ENCODE measurements around the gene PEAR1. TPM values are rescaled to one million over a fixed set of nuclear protein-coding genes. Genes with fewer than 3 reads are reported as not detected.

The PEAR1 gene
- total and polyA plus RNA-seq, 2 donors (not counting 1 experiment from before 2014, with no cell fraction given): 2.6 to 41.5 TPM

- no peaks in the 10 kb centered on the region for H3K79me2 ChIP-seq (ENCODE audit: control insufficient read depth, insufficient read depth, low read length)
- peaks cover 26% of the 10 kb centered on the region for H3K27me3 ChIP-seq (ENCODE audit: control insufficient read depth, insufficient read depth, low read length)
- no peaks in the 10 kb centered on the region for H3K9me3 ChIP-seq (ENCODE audit: control insufficient read depth, insufficient read depth, low read depth, low read length)
- no peak for TF ChIP-seq CTCF (conservative IDR thresholded peaks at IDR 0.05 in 1 of 2, IDR thresholded peaks at IDR 0.05 in 1 of 2; ENCODE audit: low read depth in 1 of 2, low read length in 2 of 2)
- no peak for TF ChIP-seq EZH2 (IDR thresholded peaks at IDR 0.05; ENCODE audit: low read length, missing control alignments)
- H3K4me1 ChIP-seq (ENCODE audit: control insufficient read depth, extremely low read depth, insufficient read depth, low read length): peaks cover 4% of the 10 kb centered on the region
- H3K27ac ChIP-seq (ENCODE audit: insufficient read depth, low read length): no peak overlapping the region
- no peak overlapping the region for H3K4me2 ChIP-seq (ENCODE audit: extremely low read depth, insufficient read depth, low read length)
- no peak for DNase-seq (ENCODE audit: low read depth in 2 of 2)
- no peak overlapping the region for H2AFZ ChIP-seq (ENCODE audit: low read length)
- no peak overlapping the region for H3K4me3 ChIP-seq (replicated peaks in 1 of 4; ENCODE audit: control extremely low read depth in 1 of 4, insufficient read depth in 1 of 4, low read depth in 3 of 4, low read length in 4 of 4)
- no peaks in the 10 kb centered on the region for H4K20me1 ChIP-seq (ENCODE audit: control insufficient read depth, extremely low read depth, insufficient read depth, low read length)
- H3K9ac ChIP-seq (ENCODE audit: insufficient read depth, low read length): no peak overlapping the region
- H3K36me3 ChIP-seq (ENCODE audit: control insufficient read depth, insufficient read depth, low read length): no peaks in the 10 kb centered on the region
Observed at GRCh38 chr1:156866249-156866909, 27.1 kb upstream of the PEAR1 start.

GRCh38 chr1:156868341-156868740 is 25.2 kb upstream of the PEAR1 start:
- Histone ChIP-seq H3K36me3 (ENCODE audit: control insufficient read depth, insufficient read depth, low read length) (no peaks in the 10 kb centered on the region), H4K20me1 (ENCODE audit: control insufficient read depth, extremely low read depth, insufficient read depth, low read length) (no peaks in the 10 kb centered on the region), H3K9ac (ENCODE audit: insufficient read depth, low read length) (no peak overlapping the region), H3K4me3 (replicated peaks in 1 of 4; ENCODE audit: control extremely low read depth in 1 of 4, insufficient read depth in 1 of 4, low read depth in 3 of 4, low read length in 4 of 4) (no peak overlapping the region), H2AFZ (ENCODE audit: low read length) (no peak overlapping the region), H3K9me3 (ENCODE audit: control insufficient read depth, insufficient read depth, low read depth, low read length) (no peaks in the 10 kb centered on the region), H3K4me2 (ENCODE audit: extremely low read depth, insufficient read depth, low read length) (no peak overlapping the region), H3K4me1 (ENCODE audit: control insufficient read depth, extremely low read depth, insufficient read depth, low read length) (peaks cover 4% of the 10 kb centered on the region), H3K79me2 (ENCODE audit: control insufficient read depth, insufficient read depth, low read length) (no peaks in the 10 kb centered on the region), H3K27me3 (ENCODE audit: control insufficient read depth, insufficient read depth, low read length) (peaks cover 11% of the 10 kb centered on the region), H3K27ac (ENCODE audit: insufficient read depth, low read length) (no peak overlapping the region)
- DNase-seq (ENCODE audit: low read depth in 2 of 2): no peak
- TF ChIP-seq EZH2 (IDR thresholded peaks at IDR 0.05; ENCODE audit: low read length, missing control alignments) (no peak), CTCF (conservative IDR thresholded peaks at IDR 0.05 in 1 of 2, IDR thresholded peaks at IDR 0.05 in 1 of 2; ENCODE audit: low read depth in 1 of 2, low read length in 2 of 2) (no peak)

GRCh38 chr1:156869455-156869854 is 24.1 kb upstream of the PEAR1 start:
- H3K4me3 ChIP-seq (replicated peaks in 1 of 4; ENCODE audit: control extremely low read depth in 1 of 4, insufficient read depth in 1 of 4, low read depth in 3 of 4, low read length in 4 of 4): no peak overlapping the region

More at GRCh38 chr1:156869455-156869854, 24.1 kb upstream of the PEAR1 start:
- no peak for TF ChIP-seq CTCF (conservative IDR thresholded peaks at IDR 0.05 in 1 of 2, IDR thresholded peaks at IDR 0.05 in 1 of 2; ENCODE audit: low read depth in 1 of 2, low read length in 2 of 2)
- TF ChIP-seq EZH2 (IDR thresholded peaks at IDR 0.05; ENCODE audit: low read length, missing control alignments): no peak
- Histone ChIP-seq H3K4me2 (ENCODE audit: extremely low read depth, insufficient read depth, low read length) (no peak overlapping the region), H3K36me3 (ENCODE audit: control insufficient read depth, insufficient read depth, low read length) (no peaks in the 10 kb centered on the region), H3K9ac (ENCODE audit: insufficient read depth, low read length) (no peak overlapping the region), H3K27ac (ENCODE audit: insufficient read depth, low read length) (no peak overlapping the region), H3K27me3 (ENCODE audit: control insufficient read depth, insufficient read depth, low read length) (peaks cover 4% of the 10 kb centered on the region), H2AFZ (ENCODE audit: low read length) (no peak overlapping the region), H4K20me1 (ENCODE audit: control insufficient read depth, extremely low read depth, insufficient read depth, low read length) (no peaks in the 10 kb centered on the region), H3K9me3 (ENCODE audit: control insufficient read depth, insufficient read depth, low read depth, low read length) (no peaks in the 10 kb centered on the region), H3K79me2 (ENCODE audit: control insufficient read depth, insufficient read depth, low read length) (no peaks in the 10 kb centered on the region), H3K4me1 (ENCODE audit: control insufficient read depth, extremely low read depth, insufficient read depth, low read length) (peaks cover 4% of the 10 kb centered on the region)
- no peak for DNase-seq (ENCODE audit: low read depth in 2 of 2)

All from fibroblast of lung (primary cell).